Measurements from ENCODE around the gene GALK1. TPM values are rescaled to one million over a fixed set of nuclear protein-coding genes. Genes with fewer than 3 reads are reported as not detected.
"Not testable (repeated sequence)": the region's sequence is repeated elsewhere in the genome, so short reads cannot be mapped to it uniquely, and the experiment has no call there.

The GALK1 gene
- polyA plus RNA-seq, 12 donors, result 15.1 to 26.5 (median 21.0) TPM; not detected in 1

GRCh38 chr17:75791254-75791653 is 26.3 kb upstream of the GALK1 start:
- DNase-seq, result no peak

GRCh38 chr17:75785016-75785890 is 20.3 kb upstream of the GALK1 start:
- peak; percentile 94 for DNase-seq

GRCh38 chr17:75784473-75785015 is 19.6 kb upstream of the GALK1 start, which contains the start of gene UNK:
Gene UNK, plus strand, starts transcription at chr17:75784806. Its CDS starts 75 bp downstream, at chr17:75784881.
- peak; percentile 99 for DNase-seq

- DNase-seq, result no peak
Observed at GRCh38 chr17:75783803-75784472, 18.9 kb upstream of the GALK1 start.

- DNase-seq, result peak; percentile 64
Observed at GRCh38 chr17:75783069-75783783, 18.2 kb upstream of the GALK1 start.

GRCh38 chr17:75779987-75780889 is 15.2 kb upstream of the GALK1 start:
- DNase-seq, result no peak

GRCh38 chr17:75779250-75779986 is 14.4 kb upstream of the GALK1 start:
- DNase-seq, result peak; percentile 100

GRCh38 chr17:75778861-75779249 is 13.9 kb upstream of the GALK1 start:
- DNase-seq, result no peak

GRCh38 chr17:75778066-75778860 is 13.3 kb upstream of the GALK1 start:
- DNase-seq, result not testable (repeated sequence)

GRCh38 chr17:75777296-75777922 is 12.4 kb upstream of the GALK1 start:
- DNase-seq, result no peak

GRCh38 chr17:75776386-75777295 is 11.6 kb upstream of the GALK1 start:
- no peak for DNase-seq

GRCh38 chr17:75774991-75775668 is 10.1 kb upstream of the GALK1 start:
- DNase-seq, result no peak

- no peak for DNase-seq
Observed at GRCh38 chr17:75774471-75774990, 9.5 kb upstream of the GALK1 start.

- DNase-seq, result no peak
Observed at GRCh38 chr17:75773808-75774470, 8.9 kb upstream of the GALK1 start.

- DNase-seq, result no peak
Observed at GRCh38 chr17:75773121-75773807, 8.3 kb upstream of the GALK1 start.
